MM.1S (cell line): ENCODE measurements around the gene DKKL1.
"Not testable (repeated sequence)": the region's sequence is repeated elsewhere in the genome, so short reads cannot be mapped to it uniquely, and the experiment has no call there.

ENCODE experiments used
- DNase-seq: peaks from one replicate; pipeline ENCODE4 v3.0.0-alpha.2; 2015
- H2AFZ ChIP-seq: fragments of 300-600 bp; sonication (generic); 2 replicates; pipeline ENCODE4 v1.6.0; 2016; ENCODE audit warnings: antibody characterized with exemption, low read length
- H3F3A ChIP-seq: fragments of 300-600 bp; sonication (generic); 2 replicates; pipeline ENCODE4 v1.6.1; 2016; ENCODE audit warnings: mild to moderate bottlenecking, antibody characterized with exemption, low read length, moderate library complexity, mixed read lengths; ENCODE audit not compliant: insufficient read depth
- H3K27ac ChIP-seq: fragments of 300-600 bp; sonication (generic); 2 replicates; pipeline ENCODE4 v1.5.1; 2016; ENCODE audit warnings: mild to moderate bottlenecking, low read length
- H3K27me3 ChIP-seq: fragments of 300-600 bp; sonication (generic); replicated peaks from 2 replicates; pipeline ENCODE4 v1.6.0; 2016; ENCODE audit warnings: low read length; ENCODE audit not compliant: insufficient read depth
- H3K36me3 ChIP-seq: fragments of 300-600 bp; sonication (generic); replicated peaks from 2 replicates; pipeline ENCODE4 v1.6.1; 2016; ENCODE audit warnings: mild to moderate bottlenecking, low read length, mixed read lengths; ENCODE audit not compliant: insufficient read depth
- H3K4me1 ChIP-seq: fragments of 300-600 bp; sonication (generic); 2 replicates; pipeline ENCODE4 v1.6.1; 2016; ENCODE audit warnings: low read length, mixed read lengths
- H3K4me2 ChIP-seq: fragments of 300-600 bp; sonication (generic); 2 replicates; pipeline ENCODE4 v1.6.0; 2016; ENCODE audit warnings: low read depth, low read length
- H3K4me3 ChIP-seq: fragments of 300-600 bp; sonication (generic); 2 replicates; pipeline ENCODE4 v1.5.1; 2016; ENCODE audit warnings: low read length, mixed read lengths
- H3K79me2 ChIP-seq: fragments of 300-600 bp; sonication (generic); 2 replicates; pipeline ENCODE4 v1.6.1; 2016; ENCODE audit warnings: mixed run types, low read length, mixed read lengths
- H3K9ac ChIP-seq: fragments of 300-600 bp; sonication (generic); 2 replicates; pipeline ENCODE4 v1.6.1; 2016; ENCODE audit warnings: low read length, mixed read lengths
- H3K9me2 ChIP-seq: fragments of 300-600 bp; sonication (generic); replicated peaks from 2 replicates; pipeline ENCODE4 v1.6.1; 2016; ENCODE audit warnings: mild to moderate bottlenecking, low read length, mixed read lengths; ENCODE audit not compliant: insufficient read depth
- H3K9me3 ChIP-seq: fragments of 300-600 bp; sonication (generic); replicated peaks from 2 replicates; pipeline ENCODE4 v1.6.1; 2016; ENCODE audit warnings: mild to moderate bottlenecking, low read length, mixed read lengths; ENCODE audit not compliant: insufficient read depth
- H4K20me1 ChIP-seq: fragments of 300-600 bp; sonication (generic); 2 replicates; pipeline ENCODE4 v1.6.1; 2016; ENCODE audit warnings: mild to moderate bottlenecking, low read length, moderate library complexity, mixed read lengths; ENCODE audit not compliant: insufficient read depth
- CTCF ChIP-seq: fragments of 300-600 bp; sonication (generic); IDR thresholded peaks from 2 replicates; pipeline ENCODE4 v1.5.1; 2016; ENCODE audit warnings: antibody characterized with exemption, low read length, mixed read lengths
- EZH2 ChIP-seq: fragments of 300-600 bp; sonication (generic); optimal IDR thresholded peaks from 2 replicates; pipeline ENCODE3; 2017; ENCODE audit warnings: low read depth, mild to moderate bottlenecking, antibody characterized with exemption, low read length, mixed read lengths
- EZH2phosphoT487 ChIP-seq: fragments of 300-600 bp; sonication (generic); IDR thresholded peaks from 2 replicates; pipeline ENCODE4 v1.6.1; 2018; ENCODE audit warnings: antibody characterized with exemption, low read length

DKKL1 gene

DNA sequence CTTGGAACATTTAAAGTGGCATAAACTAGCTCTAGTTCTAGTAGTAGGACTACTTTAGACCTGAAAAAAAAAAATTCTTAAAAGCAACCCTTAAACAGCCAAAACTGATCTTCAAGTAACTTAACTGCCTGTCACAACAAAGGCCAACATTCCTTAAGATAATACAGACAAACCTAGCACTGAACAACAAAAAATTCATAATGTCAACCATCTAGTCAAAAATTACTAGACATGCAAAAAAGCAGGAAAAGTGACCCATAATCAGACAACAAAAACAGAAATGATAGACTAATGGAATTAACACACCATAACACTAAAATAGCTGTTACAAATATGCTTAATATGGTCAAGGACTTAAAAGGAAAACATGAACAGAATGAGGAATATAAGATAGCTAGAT lies 45.4 kb upstream of the DKKL1 start:
- Histone ChIP-seq H3K4me2 (no peak overlapping the region), H3K79me2 (no peaks in the 10 kb centered on the region), H3K4me3 (no peak overlapping the region), H3K36me3 (no peaks in the 10 kb centered on the region), H3K27me3 (peaks cover 16% of the 10 kb centered on the region), H4K20me1 (no peaks in the 10 kb centered on the region), H3K9me3 (no peaks in the 10 kb centered on the region), H3K9ac (no peak overlapping the region), H2AFZ (no peak overlapping the region), H3K27ac (no peak overlapping the region), H3K9me2 (no peaks in the 10 kb centered on the region), H3F3A (no peaks in the 10 kb centered on the region), H3K4me1 (no peaks in the 10 kb centered on the region)
- TF ChIP-seq EZH2 (no peak), EZH2phosphoT487 (no peak), CTCF (no peak)
- DNase-seq: no peak

DNA sequence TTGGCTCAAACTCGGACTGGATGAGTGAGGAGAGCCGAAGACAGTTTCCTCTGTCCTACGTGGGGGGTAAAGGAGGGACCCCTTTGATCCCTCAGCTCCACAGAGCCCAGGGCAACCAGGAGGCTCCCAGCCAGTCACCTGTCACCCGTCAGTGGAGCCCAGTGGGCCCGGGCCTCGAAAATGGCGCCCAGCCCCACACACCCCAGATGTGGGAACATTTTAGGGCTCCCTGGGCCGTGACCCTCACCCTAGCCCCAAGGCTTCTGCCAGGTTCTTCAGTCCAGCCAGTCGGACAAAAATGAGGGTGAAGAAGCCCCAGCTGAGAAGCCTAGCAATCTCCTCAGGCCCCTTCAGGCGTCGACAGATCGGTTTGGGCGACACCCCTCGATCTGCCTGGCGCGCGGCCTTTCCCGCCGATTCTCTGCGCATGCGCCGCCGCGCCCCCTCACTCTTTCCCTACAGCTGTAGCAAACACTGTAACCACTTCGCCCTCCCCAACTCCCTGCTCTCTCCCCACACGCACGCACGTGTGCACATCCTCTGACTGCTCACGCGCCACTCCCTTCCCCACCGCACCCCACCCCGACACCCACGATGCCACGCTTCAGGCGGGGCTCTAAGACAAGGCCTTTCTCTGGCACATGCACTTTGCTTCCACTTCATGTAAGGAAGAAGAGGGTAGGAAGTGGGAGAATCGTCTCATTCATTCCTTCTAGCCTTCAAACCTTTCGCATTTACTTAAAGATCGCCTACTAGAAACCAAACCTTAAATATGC lies 38.7 kb upstream of the DKKL1 start, which contains the start of gene SLC6A16:
Gene SLC6A16 (minus strand): TSS at position 391 of the 776 bp plus-strand sequence. CDS start 13,844 bp downstream, outside the sequence.
- Histone ChIP-seq H3K9ac (no peak within 1 kb of the TSS), H3F3A (0 out of 2 replicates have a peak, but pooled peaks cover 3% of the 10 kb centered on the region), H3K4me2 (no peak within 1 kb of the TSS), H3K27ac (no peak within 1 kb of the TSS), H3K36me3 (no peaks in the 10 kb centered on the region), H4K20me1 (no peaks in the 10 kb centered on the region), H3K4me1 (peaks cover 5% of the 10 kb centered on the region; the same call in 1 of the 2 replicates), H3K79me2 (no peaks in the 10 kb centered on the region), H3K4me3 (no peak within 1 kb of the TSS), H3K27me3 (peaks cover 30% of the 10 kb centered on the region), H3K9me2 (no peaks in the 10 kb centered on the region), H2AFZ (no peak within 1 kb of the TSS), H3K9me3 (no peaks in the 10 kb centered on the region)
- no peak for DNase-seq
- TF ChIP-seq EZH2phosphoT487 (no peak), CTCF (no peak), EZH2 (no peak)

- H3K4me3 ChIP-seq, H3K79me2 ChIP-seq, H3K9me3 ChIP-seq, H3K9me2 ChIP-seq, H3K9ac ChIP-seq, H3K4me2 ChIP-seq, H3K36me3 ChIP-seq, H4K20me1 ChIP-seq, H2AFZ ChIP-seq, DNase-seq, H3F3A ChIP-seq, H3K4me1 ChIP-seq, H3K27ac ChIP-seq: not testable (repeated sequence)
- H3K27me3 ChIP-seq: peaks cover 25% of the 10 kb centered on the region
These were observed 37.9 kb upstream of the DKKL1 start for GRCh38 chr19:49325756-49326155.

GRCh38 chr19:49326165-49326704 lies 37.4 kb upstream of the DKKL1 start:
- no peak overlapping the region for H3K4me3 ChIP-seq
- peaks cover 24% of the 10 kb centered on the region for H3K27me3 ChIP-seq
- no peak overlapping the region for H2AFZ ChIP-seq
- H3F3A ChIP-seq: 0 out of 2 replicates have a peak, but pooled peaks cover 3% of the 10 kb centered on the region
- DNase-seq: no peak
- no peak overlapping the region for H3K27ac ChIP-seq
- no peaks in the 10 kb centered on the region for H3K9me2 ChIP-seq
- no peaks in the 10 kb centered on the region for H3K9me3 ChIP-seq
- H3K36me3 ChIP-seq: no peaks in the 10 kb centered on the region
- no peaks in the 10 kb centered on the region for H3K79me2 ChIP-seq
- H3K4me1 ChIP-seq: peaks cover 5% of the 10 kb centered on the region; the same call in 1 of the 2 replicates
- no peak overlapping the region for H3K4me2 ChIP-seq
- H3K9ac ChIP-seq: no peak overlapping the region
- no peak for TF ChIP-seq CTCF
- TF ChIP-seq EZH2phosphoT487: no peak
- no peaks in the 10 kb centered on the region for H4K20me1 ChIP-seq
